ENCODE data around the gene DGKB. TPM values are rescaled to one million over a fixed set of nuclear protein-coding genes. Genes with fewer than 3 reads are reported as not detected.

DGKB gene
- total RNA-seq, 2 experiments from 2014 or later: not detected

GRCh38 chr7:14436878-14437277 is 465.7 kb downstream of the DGKB start:
- Mint-ChIP-seq H3K27ac (no peak overlapping the region), H3K27me3 (no peaks in the 10 kb centered on the region), H3K4me3 (no peak overlapping the region), H3K4me1 (no peaks in the 10 kb centered on the region), H3K9me3 (no peaks in the 10 kb centered on the region), H3K36me3 (no peaks in the 10 kb centered on the region)
- ATAC-seq (ENCODE audit: low read depth) (no peak), DNase-seq (no peak)
- POLR2A ChIA-PET: no interaction called here

DNA sequence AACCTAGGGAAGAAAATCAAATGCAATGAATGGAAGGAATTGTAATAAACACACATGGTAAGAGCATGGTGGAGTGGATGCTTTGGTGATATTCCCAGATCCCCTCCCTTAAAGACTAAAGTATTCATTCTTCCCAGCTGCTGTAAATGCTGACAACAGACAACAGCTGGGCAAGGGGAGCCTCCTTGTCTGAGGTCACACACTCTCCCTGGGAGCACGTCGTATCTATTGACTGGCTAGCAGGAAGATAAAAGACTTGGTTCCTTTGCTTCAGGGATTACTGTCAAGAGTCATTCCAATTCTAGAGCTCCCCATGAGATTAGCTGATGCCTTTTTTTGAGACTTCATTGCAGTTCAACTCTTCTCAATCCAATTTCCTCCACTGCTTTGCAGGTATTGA is 469.6 kb downstream of the DGKB start:
- DNase-seq (no peak), ATAC-seq (ENCODE audit: low read depth) (no peak)
- POLR2A ChIA-PET: no interaction called here
- no peaks in the 10 kb centered on the region for H3K27me3 Mint-ChIP-seq
- H3K27ac Mint-ChIP-seq: no peak overlapping the region
- no peaks in the 10 kb centered on the region for H3K4me1 Mint-ChIP-seq
- H3K9me3 Mint-ChIP-seq: peaks cover 2% of the 10 kb centered on the region
- H3K4me3 Mint-ChIP-seq: no peak overlapping the region
- no peaks in the 10 kb centered on the region for H3K36me3 Mint-ChIP-seq

GRCh38 chr7:14430926-14431325 is 471.6 kb downstream of the DGKB start:
- peaks cover 2% of the 10 kb centered on the region for H3K9me3 Mint-ChIP-seq
- no peak overlapping the region for H3K27ac Mint-ChIP-seq
- no peaks in the 10 kb centered on the region for H3K4me1 Mint-ChIP-seq
- POLR2A ChIA-PET: no interaction called here
- DNase-seq (no peak), ATAC-seq (ENCODE audit: low read depth) (no peak)
- no peaks in the 10 kb centered on the region for H3K36me3 Mint-ChIP-seq
- no peaks in the 10 kb centered on the region for H3K27me3 Mint-ChIP-seq
- no peak overlapping the region for H3K4me3 Mint-ChIP-seq

DNA sequence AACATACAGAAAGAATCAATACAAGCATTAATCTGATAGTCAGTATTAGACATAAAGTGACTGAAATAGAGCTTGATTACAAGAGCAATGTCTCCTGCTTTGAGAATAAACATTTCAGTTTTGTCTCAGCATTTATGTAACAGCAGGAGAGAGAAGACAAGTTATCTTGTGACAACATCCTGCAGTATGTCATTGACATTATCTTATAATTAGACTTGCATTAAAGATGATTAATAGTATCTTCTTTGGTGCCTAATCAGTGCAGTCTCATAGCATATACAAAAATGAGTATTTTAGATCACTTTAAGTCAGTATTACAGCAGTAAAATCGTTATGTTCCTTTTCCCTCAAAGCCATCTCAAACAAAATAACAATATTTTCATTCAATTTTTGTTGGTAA is 477.0 kb downstream of the DGKB start:
- Mint-ChIP-seq H3K27ac (no peak overlapping the region), H3K4me1 (no peaks in the 10 kb centered on the region), H3K36me3 (no peaks in the 10 kb centered on the region), H3K9me3 (peaks cover 2% of the 10 kb centered on the region), H3K4me3 (no peak overlapping the region), H3K27me3 (no peaks in the 10 kb centered on the region)
- POLR2A ChIA-PET: no interaction called here
- DNase-seq (no peak), ATAC-seq (ENCODE audit: low read depth) (no peak)

DNA sequence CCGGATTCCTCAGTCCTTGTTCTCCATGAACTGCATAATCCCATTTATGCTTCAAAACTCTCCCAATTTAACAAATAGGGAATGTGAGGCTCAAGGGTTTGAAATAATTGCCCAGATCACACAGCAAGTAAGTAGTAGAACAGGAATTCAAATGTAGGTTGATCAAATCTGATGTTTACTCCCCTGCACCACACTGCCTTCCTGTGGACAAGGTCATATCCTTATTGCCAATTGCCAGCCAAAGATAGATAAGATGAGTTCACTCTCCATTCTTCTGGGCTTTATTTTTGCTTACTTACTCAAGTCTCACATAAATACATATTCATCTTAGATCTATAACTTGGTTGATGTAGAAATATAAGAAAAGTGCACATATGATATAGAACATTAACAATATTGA is 477.9 kb downstream of the DGKB start:
- no peaks in the 10 kb centered on the region for H3K4me1 Mint-ChIP-seq
- DNase-seq: no peak
- H3K9me3 Mint-ChIP-seq: peaks cover 2% of the 10 kb centered on the region
- ATAC-seq (ENCODE audit: low read depth): no peak
- POLR2A ChIA-PET: no interaction called here
- no peaks in the 10 kb centered on the region for H3K36me3 Mint-ChIP-seq
- H3K27me3 Mint-ChIP-seq: no peaks in the 10 kb centered on the region
- H3K27ac Mint-ChIP-seq: no peak overlapping the region
- no peak overlapping the region for H3K4me3 Mint-ChIP-seq

DNA sequence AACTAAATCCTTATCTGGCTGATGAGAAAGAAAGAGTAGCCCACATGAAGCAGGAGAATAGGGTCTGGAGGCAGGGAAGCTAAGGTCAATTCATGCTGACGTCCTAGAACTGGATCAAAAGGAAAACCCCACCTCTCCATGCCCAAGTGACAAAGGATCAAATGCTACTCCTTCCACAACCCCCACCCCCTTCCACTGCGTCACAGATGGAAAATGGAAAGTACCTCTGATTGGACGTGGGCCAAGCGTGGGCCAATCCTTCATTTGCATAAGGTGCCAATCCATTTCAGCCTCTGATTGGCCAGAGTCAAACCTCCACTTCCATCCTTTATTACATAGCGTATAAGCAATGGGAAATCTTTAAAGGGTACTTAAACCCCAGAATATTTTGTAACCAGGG is 481.8 kb downstream of the DGKB start:
- no peak overlapping the region for H3K27ac Mint-ChIP-seq
- no peaks in the 10 kb centered on the region for H3K36me3 Mint-ChIP-seq
- H3K4me1 Mint-ChIP-seq: no peaks in the 10 kb centered on the region
- ATAC-seq (ENCODE audit: low read depth) (no peak), DNase-seq (no peak)
- H3K9me3 Mint-ChIP-seq: no peaks in the 10 kb centered on the region
- no peaks in the 10 kb centered on the region for H3K27me3 Mint-ChIP-seq
- H3K4me3 Mint-ChIP-seq: no peak overlapping the region
- POLR2A ChIA-PET: no interaction called here

- Mint-ChIP-seq H3K27me3 (no peaks in the 10 kb centered on the region), H3K36me3 (no peaks in the 10 kb centered on the region), H3K4me3 (no peak overlapping the region), H3K9me3 (no peaks in the 10 kb centered on the region), H3K4me1 (no peaks in the 10 kb centered on the region), H3K27ac (no peak overlapping the region)
- DNase-seq (no peak), ATAC-seq (ENCODE audit: low read depth) (no peak)
- POLR2A ChIA-PET: no interaction called here
These were observed 483.0 kb downstream of the DGKB start for GRCh38 chr7:14419531-14419930.

GRCh38 chr7:14418633-14419032 is 483.9 kb downstream of the DGKB start:
- ATAC-seq (ENCODE audit: low read depth): no peak
- Mint-ChIP-seq H3K36me3 (no peaks in the 10 kb centered on the region), H3K4me1 (no peaks in the 10 kb centered on the region), H3K4me3 (no peak overlapping the region), H3K9me3 (no peaks in the 10 kb centered on the region), H3K27ac (no peak overlapping the region), H3K27me3 (no peaks in the 10 kb centered on the region)
- no peak for DNase-seq
- POLR2A ChIA-PET: no interaction called here

DNA sequence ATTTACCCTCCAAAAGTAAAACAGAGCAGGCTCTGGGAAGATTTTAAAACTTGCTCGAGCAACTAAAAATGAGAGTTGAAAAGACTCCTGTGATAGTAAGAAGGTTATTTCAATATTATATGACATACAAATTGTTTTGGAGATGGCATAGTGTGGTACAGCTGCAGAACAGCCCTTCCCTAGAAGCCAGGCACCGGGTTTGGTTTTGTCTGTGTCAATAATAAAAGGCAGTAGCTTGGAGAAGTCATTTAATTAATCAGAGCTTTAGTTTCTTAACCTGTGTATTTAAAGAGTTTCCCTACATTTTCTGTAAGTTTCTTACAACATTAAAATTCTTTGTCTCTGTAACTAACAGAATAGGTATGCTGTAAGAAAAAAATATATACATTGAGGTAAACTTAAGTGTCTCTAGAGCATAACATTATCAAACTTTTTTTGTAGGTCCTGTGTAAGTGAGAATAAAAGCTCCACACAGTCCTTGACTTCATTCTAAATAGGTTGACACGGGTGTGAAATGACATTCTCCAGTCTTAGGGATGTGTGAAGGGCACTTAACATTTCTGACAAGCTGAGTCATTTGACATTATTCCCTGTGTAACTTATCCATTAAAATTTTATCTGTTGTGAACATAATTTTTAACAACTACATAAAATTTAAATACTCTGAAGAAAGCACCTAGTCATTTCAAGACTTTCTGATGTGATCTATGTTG is 488.1 kb downstream of the DGKB start:
- POLR2A ChIA-PET: no interaction called here
- H3K27ac Mint-ChIP-seq: no peak overlapping the region

DNA sequence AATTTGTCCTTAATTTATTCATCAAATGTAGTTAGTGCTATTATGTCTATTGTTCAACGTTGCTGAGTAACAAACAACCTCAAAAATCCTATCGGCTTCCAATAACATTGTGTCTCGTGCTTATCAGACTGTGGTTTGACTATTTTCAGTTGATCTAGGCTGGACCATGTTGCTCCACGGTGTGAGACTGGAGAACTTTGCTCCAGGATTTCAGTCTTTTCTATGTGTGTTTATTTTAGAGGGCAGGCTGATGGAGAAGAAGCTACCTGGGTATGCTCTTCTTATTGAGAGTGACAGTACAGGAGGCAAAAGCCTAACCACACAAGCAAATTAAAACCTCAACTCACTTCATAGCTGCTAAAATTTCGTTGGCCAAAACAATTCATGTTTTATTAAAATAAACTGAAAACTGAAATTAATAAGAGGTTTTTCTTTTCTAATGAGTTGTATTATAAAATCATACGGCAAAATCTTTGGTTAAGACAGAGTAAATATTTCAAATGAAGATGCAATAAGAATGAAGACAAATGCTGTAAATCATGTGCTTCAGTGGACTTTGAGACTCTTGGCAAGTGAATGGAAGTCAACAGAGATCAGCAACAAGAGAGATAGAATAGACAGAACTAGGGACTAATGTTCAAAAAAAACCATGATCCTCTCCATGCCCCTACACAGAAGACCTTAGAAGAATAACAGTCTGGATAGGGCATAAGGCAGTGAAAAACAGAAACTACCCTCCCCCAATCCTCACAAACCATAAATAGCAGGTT is 495.1 kb downstream of the DGKB start:
- no peak for ATAC-seq (ENCODE audit: low read depth)
- H3K4me3 Mint-ChIP-seq: no peak overlapping the region
- no peaks in the 10 kb centered on the region for H3K36me3 Mint-ChIP-seq
- H3K9me3 Mint-ChIP-seq: no peaks in the 10 kb centered on the region
- H3K4me1 Mint-ChIP-seq: no peaks in the 10 kb centered on the region
- no peak overlapping the region for H3K27ac Mint-ChIP-seq
- H3K27me3 Mint-ChIP-seq: no peaks in the 10 kb centered on the region
- POLR2A ChIA-PET: no interaction called here
- no peak for DNase-seq

More for the DNA sequence above, 488.1 kb downstream of the DGKB start:
- no peak for DNase-seq
- H3K4me1 Mint-ChIP-seq: no peaks in the 10 kb centered on the region
- no peak for ATAC-seq (ENCODE audit: low read depth)
- H3K9me3 Mint-ChIP-seq: no peaks in the 10 kb centered on the region
- H3K36me3 Mint-ChIP-seq: no peaks in the 10 kb centered on the region
- H3K4me3 Mint-ChIP-seq: no peak overlapping the region
- H3K27me3 Mint-ChIP-seq: no peaks in the 10 kb centered on the region

- POLR2A ChIA-PET: no interaction called here
- Mint-ChIP-seq H3K4me1 (no peaks in the 10 kb centered on the region), H3K4me3 (no peak overlapping the region), H3K27me3 (no peaks in the 10 kb centered on the region), H3K36me3 (no peaks in the 10 kb centered on the region), H3K27ac (no peak overlapping the region), H3K9me3 (no peaks in the 10 kb centered on the region)
- ATAC-seq (ENCODE audit: low read depth) (no peak), DNase-seq (no peak)
These were observed 499.0 kb downstream of the DGKB start for GRCh38 chr7:14403587-14403986.

GRCh38 chr7:14400271-14400670 is 502.3 kb downstream of the DGKB start:
- Mint-ChIP-seq H3K9me3 (no peaks in the 10 kb centered on the region), H3K27me3 (no peaks in the 10 kb centered on the region), H3K4me3 (no peak overlapping the region), H3K4me1 (no peaks in the 10 kb centered on the region), H3K36me3 (no peaks in the 10 kb centered on the region), H3K27ac (no peak overlapping the region)
- POLR2A ChIA-PET: no interaction called here
- no peak for DNase-seq
- ATAC-seq (ENCODE audit: low read depth): no peak

- Mint-ChIP-seq H3K27me3 (no peaks in the 10 kb centered on the region), H3K4me3 (no peak overlapping the region), H3K4me1 (no peaks in the 10 kb centered on the region), H3K27ac (no peak overlapping the region), H3K36me3 (no peaks in the 10 kb centered on the region), H3K9me3 (no peaks in the 10 kb centered on the region)
- POLR2A ChIA-PET: no interaction called here
- DNase-seq (no peak), ATAC-seq (ENCODE audit: low read depth) (no peak)
These were observed 504.0 kb downstream of the DGKB start for GRCh38 chr7:14398526-14398925.

GRCh38 chr7:14395860-14396259 is 506.7 kb downstream of the DGKB start:
- Mint-ChIP-seq H3K4me1 (no peaks in the 10 kb centered on the region), H3K4me3 (no peak overlapping the region), H3K9me3 (no peaks in the 10 kb centered on the region), H3K27me3 (no peaks in the 10 kb centered on the region), H3K27ac (no peak overlapping the region), H3K36me3 (no peaks in the 10 kb centered on the region)
- DNase-seq (no peak), ATAC-seq (ENCODE audit: low read depth) (no peak)
- POLR2A ChIA-PET: no interaction called here

Measured in activated naive CD8-positive, alpha-beta T cell treated with anti-CD3 and anti-CD28 coated beads, Interleukin-2, amount 10 ng/mL, durations not matched to agents 7 days and 5 days (primary cell).